Measurements from ENCODE around the gene STS. TPM values are rescaled to one million over a fixed set of nuclear protein-coding genes. Genes with fewer than 3 reads are reported as not detected.

STS gene
- total and polyA plus RNA-seq, 2 of the 8 experiments (the other 6 are each of a cell fraction or from before 2014, with no cell fraction given) = 0.67 to 1.5 TPM

GRCh38 chrX:7143941-7144525 lies 3.5 kb upstream of the STS start:
- no peak overlapping the region for H3K14ac ChIP-seq (ENCODE audit: insufficient read length)
- H3K4me2 ChIP-seq (ENCODE audit: insufficient read depth in 1 of 2, low read depth in 2 of 2, low read length in 2 of 2) = no peak overlapping the region
- no peak for FAIRE-seq
- no peak overlapping the region for H2BK12ac ChIP-seq (ENCODE audit: low read depth, low read length)
- no peak overlapping the region for H3K18ac ChIP-seq (ENCODE audit: extremely low read depth, low read length)
- no peaks in the 10 kb centered on the region for H3K79me1 ChIP-seq (ENCODE audit: low read depth, low read length)
- peaks cover 0 to 4% (median 0%) of the 10 kb centered on the region in 4 experiments; a peak in 2 of 7 replicates for H3K4me1 ChIP-seq (replicated peaks in 1 of 4; ENCODE audit: control insufficient read depth in 3 of 4, insufficient read depth in 4 of 4, low read length in 3 of 4)
- H2BK5ac ChIP-seq (ENCODE audit: low read depth, low read length) = no peak overlapping the region
- no peak overlapping the region for H2AFZ ChIP-seq (ENCODE audit: low read length)
- H4K5ac ChIP-seq (ENCODE audit: insufficient read length, low read depth, low read length) = no peak overlapping the region
- ChIA-PET CTCF (ENCODE audit: partially characterized antibody) (no interaction called here), POLR2A (ENCODE audit: partially characterized antibody) (no interaction called here)
- H3K23me2 ChIP-seq (ENCODE audit: low read depth, low read length) = peaks cover 6% of the 10 kb centered on the region; the same call in 1 of the 2 replicates
- H3K79me2 ChIP-seq (ENCODE audit: control insufficient read depth in 1 of 2, insufficient read depth in 2 of 2, low read length in 2 of 2) = peaks cover 0 to 3% of the 10 kb centered on the region in 2 experiments; a peak in 1 of 4 replicates
- no peak overlapping the region for H2AK5ac ChIP-seq (ENCODE audit: low read depth, low read length)
- no peaks in the 10 kb centered on the region for H3K9me3 ChIP-seq (ENCODE audit: insufficient read depth in 2 of 2, low read depth in 1 of 2, low read length in 1 of 2)
- H3K4ac ChIP-seq (replicated peaks; ENCODE audit: insufficient read length, low read depth, low read length) = no peak overlapping the region
- H4K91ac ChIP-seq (replicated peaks; ENCODE audit: insufficient read length, low read length) = no peak overlapping the region
- H3K9ac ChIP-seq (replicated peaks in 1 of 4; ENCODE audit: extremely low read depth in 1 of 4, low read depth in 3 of 4, low read length in 3 of 4) = no peak overlapping the region
- no peaks in the 10 kb centered on the region; a peak in 1 of 8 replicates for H3K36me3 ChIP-seq (ENCODE audit: control insufficient read depth in 2 of 4, insufficient read depth in 4 of 4, low read length in 3 of 4)
- 96% methylated on average over 7 of the region's 8 CpGs; no CpG with 5 or more reads in 1 of the 2 experiments for WGBS, 2 experiments (ENCODE audit: extremely low coverage in 1 of 2, insufficient coverage in 1 of 2, insufficient read length in 1 of 2, insufficient replicate concordance in 2 of 2, low coverage in 1 of 2, low lambda C conversion rate in 2 of 2, missing lambda C conversion rate in 1 of 2)
- no peaks in the 10 kb centered on the region for H3K27me3 ChIP-seq (replicated peaks in 1 of 4; ENCODE audit: control insufficient read depth in 3 of 4, extremely low read depth in 1 of 4, insufficient read depth in 3 of 4, low read length in 3 of 4)
- H3K56ac ChIP-seq (replicated peaks; ENCODE audit: insufficient read length, low read depth, low read length) = no peak overlapping the region
- no peak overlapping the region for H3K23ac ChIP-seq (ENCODE audit: insufficient read length)
- no peak overlapping the region for H2BK20ac ChIP-seq (ENCODE audit: low read length)
- H4K20me1 ChIP-seq (replicated peaks in 1 of 2; ENCODE audit: control insufficient read depth in 1 of 2, insufficient read depth in 2 of 2, low read length in 2 of 2) = no peaks in the 10 kb centered on the region
- H4K8ac ChIP-seq (ENCODE audit: extremely low read depth, insufficient read depth, low read length) = no peak overlapping the region
- no peak overlapping the region for H3K4me3 ChIP-seq (ENCODE audit: extremely low read depth in 1 of 4, insufficient read depth in 2 of 4, low read depth in 3 of 4, low read length in 4 of 4)
- H2BK15ac ChIP-seq (ENCODE audit: low read length) = no peak overlapping the region
- no peak overlapping the region for H2BK120ac ChIP-seq (replicated peaks; ENCODE audit: low read depth, low read length)
- H3K27ac ChIP-seq (ENCODE audit: low read depth, low read length) = no peak overlapping the region
- DNase-seq (ENCODE audit: low read depth in 1 of 2, low spot score in 2 of 2) = no peak
- TF ChIP-seq SP2 (IDR thresholded peaks at IDR 0.05; ENCODE audit: low read length) (no peak), KDM4A (IDR thresholded peaks at IDR 0.05; ENCODE audit: low read depth, low read length, severe bottlenecking) (no peak), USF2 (IDR thresholded peaks at IDR 0.05; ENCODE audit: low read length) (no peak), RBBP5 (IDR thresholded peaks at IDR 0.05; ENCODE audit: borderline replicate concordance, low read depth, low read length) (no peak), ASH2L (IDR thresholded peaks at IDR 0.05; ENCODE audit: low read length) (no peak), TBP (IDR thresholded peaks at IDR 0.05; ENCODE audit: low read depth, low read length) (no peak), PHF8 (conservative IDR thresholded peaks at IDR 0.05; ENCODE audit: low read depth, low read length) (no peak), SP1 (IDR thresholded peaks at IDR 0.05; ENCODE audit: low read depth, low read length) (no peak), HDAC2 (IDR thresholded peaks at IDR 0.05; ENCODE audit: borderline replicate concordance in 1 of 2, low read depth in 2 of 2, low read length in 2 of 2) (no peak)
- TF ChIP-seq, protein P1, sequence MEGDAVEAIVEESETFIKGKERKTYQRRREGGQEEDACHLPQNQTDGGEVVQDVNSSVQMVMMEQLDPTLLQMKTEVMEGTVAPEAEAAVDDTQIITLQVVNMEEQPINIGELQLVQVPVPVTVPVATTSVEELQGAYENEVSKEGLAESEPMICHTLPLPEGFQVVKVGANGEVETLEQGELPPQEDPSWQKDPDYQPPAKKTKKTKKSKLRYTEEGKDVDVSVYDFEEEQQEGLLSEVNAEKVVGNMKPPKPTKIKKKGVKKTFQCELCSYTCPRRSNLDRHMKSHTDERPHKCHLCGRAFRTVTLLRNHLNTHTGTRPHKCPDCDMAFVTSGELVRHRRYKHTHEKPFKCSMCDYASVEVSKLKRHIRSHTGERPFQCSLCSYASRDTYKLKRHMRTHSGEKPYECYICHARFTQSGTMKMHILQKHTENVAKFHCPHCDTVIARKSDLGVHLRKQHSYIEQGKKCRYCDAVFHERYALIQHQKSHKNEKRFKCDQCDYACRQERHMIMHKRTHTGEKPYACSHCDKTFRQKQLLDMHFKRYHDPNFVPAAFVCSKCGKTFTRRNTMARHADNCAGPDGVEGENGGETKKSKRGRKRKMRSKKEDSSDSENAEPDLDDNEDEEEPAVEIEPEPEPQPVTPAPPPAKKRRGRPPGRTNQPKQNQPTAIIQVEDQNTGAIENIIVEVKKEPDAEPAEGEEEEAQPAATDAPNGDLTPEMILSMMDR (IDR thresholded peaks at IDR 0.05; ENCODE audit: control extremely low read depth in 1 of 3, insufficient read depth in 1 of 3, low read depth in 1 of 3, low read length in 3 of 3) = no peak
